Activated CD8-positive, alpha-beta memory T cell treated with anti-CD3 and anti-CD28 coated beads, Interleukin-2, amount 50 U/mL, for 4 hours (primary cell): ENCODE results near the gene VAX1.

Source experiments
- DNase-seq: peaks from one replicate; pipeline ENCODE4 v3.0.0-alpha.2; 2020

Gene VAX1

DNA sequence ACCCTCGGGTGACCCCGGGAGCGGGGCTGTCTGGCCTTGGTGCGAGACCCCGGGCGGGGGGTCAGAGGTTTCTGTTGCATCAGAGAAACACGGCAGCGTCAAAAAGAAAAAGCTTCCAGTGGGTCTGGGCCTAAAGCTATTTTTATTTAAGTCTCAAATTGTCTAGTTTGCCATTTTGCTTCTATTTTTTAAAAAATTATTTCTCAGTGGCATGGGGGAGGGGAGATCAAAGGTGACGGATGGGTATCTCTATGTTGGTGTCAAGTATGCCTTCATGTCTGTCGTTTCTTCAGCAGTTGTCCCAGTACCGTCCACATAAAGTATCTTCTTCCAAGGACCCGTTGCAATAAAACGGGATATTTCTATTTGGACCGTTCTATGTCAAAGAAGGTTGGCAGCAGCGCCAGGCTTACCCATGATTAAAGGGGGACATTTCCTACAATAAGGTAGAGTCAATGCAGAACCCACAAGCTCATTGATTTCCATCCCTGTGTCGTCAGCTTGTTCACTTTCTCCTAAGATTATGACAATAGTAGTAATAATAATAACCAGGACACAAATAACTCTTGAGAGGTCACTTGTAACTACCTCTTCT, 26.0 kb upstream of the VAX1 start:
- DNase-seq = no peak

GRCh38 chr10:117163061-117163953, 25.2 kb upstream of the VAX1 start:
- DNase-seq = no peak

DNA sequence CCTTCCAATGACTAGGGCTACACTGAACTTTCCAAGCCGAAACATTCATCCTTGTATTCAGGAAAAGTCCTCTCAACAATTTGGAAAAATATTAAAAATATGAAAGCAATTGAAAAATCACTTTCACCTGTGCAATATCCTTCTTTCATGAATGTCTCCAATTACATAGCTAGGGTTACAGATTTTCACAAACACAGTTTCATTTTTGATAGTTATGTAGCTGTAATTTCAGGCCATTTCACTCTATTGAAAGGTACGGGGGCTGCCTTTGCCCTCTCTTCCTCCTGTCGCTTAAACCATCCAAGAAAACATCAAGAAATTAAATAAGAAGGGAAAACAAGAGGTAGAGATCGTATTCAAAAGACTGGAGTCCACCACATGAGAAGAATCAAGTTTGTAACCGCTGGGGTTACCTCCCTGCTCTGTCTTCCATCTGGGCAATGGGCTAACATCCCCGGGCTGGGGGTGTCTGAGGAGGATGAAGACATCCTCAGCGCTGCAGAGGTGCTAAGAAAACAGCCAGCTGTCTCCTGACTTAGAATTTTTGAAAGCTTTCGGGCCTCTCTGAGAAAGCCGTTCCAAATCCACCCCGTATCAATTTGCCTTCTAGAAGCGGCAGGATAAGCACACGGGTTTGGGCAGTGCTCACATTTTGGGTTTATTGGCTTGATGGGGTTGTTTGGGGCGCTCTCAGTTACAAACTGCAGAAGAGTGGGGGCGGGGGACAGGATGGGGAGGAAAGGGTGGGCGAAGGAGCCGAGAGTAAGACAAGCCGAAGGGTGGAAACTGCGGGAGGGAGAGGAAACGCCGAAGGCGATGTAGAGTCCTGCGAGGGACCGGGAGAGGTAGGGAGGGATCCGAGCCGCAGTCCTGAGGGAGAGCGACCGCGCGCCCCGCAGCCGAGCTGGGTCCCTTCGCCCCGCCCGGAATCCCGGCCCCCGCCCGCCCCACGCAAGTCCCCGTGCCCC, 24.3 kb upstream of the VAX1 start:
- DNase-seq = no peak

DNA sequence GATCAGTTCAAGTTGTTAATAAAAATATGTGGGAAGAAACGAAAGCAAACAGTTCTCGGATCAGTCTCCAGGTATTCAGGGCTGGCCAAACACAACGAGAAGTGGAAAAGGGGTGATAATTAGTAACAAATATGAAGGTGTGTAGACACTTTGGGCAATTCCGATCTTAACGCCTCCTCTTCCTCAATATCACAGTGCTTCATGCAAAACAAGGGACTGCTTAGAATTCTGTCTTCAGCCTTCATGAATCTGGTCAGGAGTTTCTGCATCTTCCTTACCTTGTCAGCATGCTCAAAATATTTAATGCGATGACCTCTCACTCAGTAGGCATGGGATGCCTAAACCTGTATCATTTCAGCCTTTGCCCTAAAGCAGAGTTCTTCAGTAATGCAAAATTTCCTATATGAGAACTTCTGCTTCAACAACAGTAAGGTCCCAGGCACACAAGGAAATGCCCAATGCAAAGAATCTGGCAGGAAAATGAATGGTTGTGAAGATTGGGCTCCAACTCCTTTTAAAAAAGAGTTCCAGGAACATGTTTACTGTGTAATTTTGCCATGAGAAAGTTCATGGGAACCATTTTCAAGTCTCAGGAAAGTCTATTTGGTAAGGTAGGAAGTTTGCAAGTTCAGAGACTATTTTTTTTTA, 23.4 kb upstream of the VAX1 start:
- no peak for DNase-seq

GRCh38 chr10:117160567-117160966, 22.5 kb upstream of the VAX1 start:
- no peak for DNase-seq

GRCh38 chr10:117159390-117159789, 21.3 kb upstream of the VAX1 start:
- no peak for DNase-seq

GRCh38 chr10:117158297-117158696, 20.2 kb upstream of the VAX1 start:
- DNase-seq = no peak

- no peak for DNase-seq
These were observed 14.6 kb upstream of the VAX1 start for GRCh38 chr10:117152668-117153067.

- no peak for DNase-seq
These were observed 10.2 kb upstream of the VAX1 start for GRCh38 chr10:117148284-117148683.

DNA sequence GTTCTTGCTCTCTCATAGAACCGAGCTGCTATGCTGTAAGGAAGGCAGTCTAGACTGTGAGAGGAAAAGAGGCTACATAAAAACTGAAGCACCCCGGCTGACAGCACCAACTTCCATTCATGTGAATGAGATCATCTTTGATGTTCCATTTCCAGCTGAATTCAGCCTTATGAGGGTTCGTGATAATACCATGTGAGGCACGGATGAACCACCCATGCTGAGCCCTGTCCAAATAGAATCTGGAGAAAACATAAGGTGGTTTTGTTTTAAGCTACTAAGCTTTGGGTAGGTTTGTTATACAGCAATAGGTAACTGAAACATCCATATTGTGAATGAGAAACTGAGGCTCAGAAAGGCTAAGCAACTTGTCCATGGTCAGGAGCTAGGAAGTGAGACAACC, 6.9 kb upstream of the VAX1 start:
- no peak for DNase-seq

DNA sequence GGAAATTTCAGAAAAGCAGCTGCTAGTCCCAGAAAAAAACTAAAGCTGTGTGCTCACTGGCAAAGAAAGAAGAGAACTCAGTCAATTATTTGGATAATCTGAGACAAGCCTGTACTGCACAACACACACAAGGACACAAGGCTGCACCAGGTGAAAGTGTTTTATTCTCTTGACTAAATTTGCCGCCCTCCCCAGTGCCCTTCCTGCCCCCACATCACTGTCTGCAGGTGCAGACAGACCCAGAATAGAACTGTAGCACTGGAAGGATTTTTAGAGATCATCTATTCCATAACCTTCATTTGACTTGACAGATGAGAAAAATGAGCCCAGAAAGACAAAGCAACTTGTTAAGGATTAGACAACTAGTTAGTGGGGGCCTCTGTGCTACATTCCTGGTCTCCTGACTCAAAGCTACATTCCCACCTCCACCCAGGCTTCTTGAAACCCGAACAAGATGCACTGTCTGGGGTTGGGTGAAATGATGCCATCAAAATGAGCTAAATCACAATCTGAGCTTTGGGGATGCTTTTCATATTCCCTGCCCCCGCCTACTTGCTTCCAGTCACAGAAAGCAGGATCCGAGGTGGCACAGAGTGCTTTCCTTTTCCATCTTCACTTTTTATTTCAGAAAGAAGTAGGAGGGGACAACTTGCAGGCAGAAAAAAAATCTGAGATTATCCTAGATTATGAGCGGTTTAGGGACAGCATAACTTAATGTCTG, 5.2 kb upstream of the VAX1 start:
- no peak for DNase-seq

GRCh38 chr10:117140525-117140902, 2.4 kb upstream of the VAX1 start:
- DNase-seq = no peak

DNA sequence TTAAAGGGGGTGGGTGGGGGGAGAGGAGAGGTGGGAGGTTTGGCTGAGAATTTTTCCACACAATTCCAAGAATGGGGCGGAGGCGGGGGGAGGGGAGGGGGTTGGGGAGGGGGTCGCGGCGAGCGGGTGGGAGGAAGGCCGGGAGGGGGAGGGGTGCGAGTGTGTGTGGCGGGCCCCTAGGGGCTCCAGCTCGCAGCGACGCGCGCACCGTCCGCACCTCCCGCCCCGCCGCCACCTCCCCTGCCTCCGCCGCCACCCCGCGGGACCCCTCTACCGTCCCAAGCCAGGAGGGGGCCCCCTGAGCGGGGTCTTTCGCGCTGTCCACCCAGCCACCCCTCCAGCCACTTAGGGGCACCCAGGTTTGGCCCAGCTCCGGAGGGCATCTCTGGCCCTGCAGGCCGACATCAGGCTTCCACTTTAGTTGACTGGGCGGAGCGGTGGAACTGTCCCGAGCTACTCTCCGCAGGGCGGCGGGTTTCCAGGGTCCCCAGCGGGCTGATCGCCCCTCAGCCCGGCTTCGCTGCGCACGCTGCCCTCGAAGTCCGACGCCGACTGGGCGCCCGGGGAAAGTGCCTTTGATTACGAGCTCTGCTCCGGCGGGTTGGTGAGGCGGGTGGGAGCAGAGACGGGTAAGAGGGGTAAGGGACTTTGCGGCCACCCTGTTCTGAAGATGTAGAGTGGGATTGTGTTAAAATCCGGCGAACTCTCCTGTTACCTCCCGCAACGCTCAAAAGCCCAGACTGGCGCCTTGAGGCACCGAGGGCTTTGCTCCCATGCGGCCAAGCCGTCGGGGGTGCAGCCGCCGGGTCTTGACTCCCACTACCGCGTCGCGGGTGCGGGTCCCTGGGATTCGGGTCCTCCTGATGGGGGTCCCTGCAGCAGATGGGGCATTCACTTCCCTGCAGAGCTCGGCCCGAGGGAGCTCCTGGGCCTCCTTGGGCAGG, 1.8 kb upstream of the VAX1 start:
- DNase-seq = no peak

- no peak for DNase-seq
These were observed 939 bp upstream of the VAX1 start for GRCh38 chr10:117138838-117139580.

- no peak for DNase-seq
These were observed 799 bp downstream of the VAX1 start for GRCh38 chr10:117137031-117137910.

- no peak for DNase-seq
These were observed 1.6 kb downstream of the VAX1 start for GRCh38 chr10:117136391-117136975.

- no peak for DNase-seq
These were observed 2.5 kb downstream of the VAX1 start for GRCh38 chr10:117135480-117136140.

GRCh38 chr10:117135026-117135372, 3.1 kb downstream of the VAX1 start:
- no peak for DNase-seq
